Stimulated activated CD8-positive, alpha-beta memory T cell treated with anti-CD3 and anti-CD28 coated beads, Interleukin-15, amount 100 ng/mL, for 48 hours (primary cell): Measurements from ENCODE around the gene CDHR2.
"Not testable (repeated sequence)": the region's sequence is repeated elsewhere in the genome, so short reads cannot be mapped to it uniquely, and the experiment has no call there.

ENCODE experiments used
- DNase-seq, 2 donors: peaks; one replicate each; pipeline ENCODE4 v3.0.0-alpha.2; 2020; ENCODE audit warnings: low read depth in 2 of 2

Gene CDHR2

DNA sequence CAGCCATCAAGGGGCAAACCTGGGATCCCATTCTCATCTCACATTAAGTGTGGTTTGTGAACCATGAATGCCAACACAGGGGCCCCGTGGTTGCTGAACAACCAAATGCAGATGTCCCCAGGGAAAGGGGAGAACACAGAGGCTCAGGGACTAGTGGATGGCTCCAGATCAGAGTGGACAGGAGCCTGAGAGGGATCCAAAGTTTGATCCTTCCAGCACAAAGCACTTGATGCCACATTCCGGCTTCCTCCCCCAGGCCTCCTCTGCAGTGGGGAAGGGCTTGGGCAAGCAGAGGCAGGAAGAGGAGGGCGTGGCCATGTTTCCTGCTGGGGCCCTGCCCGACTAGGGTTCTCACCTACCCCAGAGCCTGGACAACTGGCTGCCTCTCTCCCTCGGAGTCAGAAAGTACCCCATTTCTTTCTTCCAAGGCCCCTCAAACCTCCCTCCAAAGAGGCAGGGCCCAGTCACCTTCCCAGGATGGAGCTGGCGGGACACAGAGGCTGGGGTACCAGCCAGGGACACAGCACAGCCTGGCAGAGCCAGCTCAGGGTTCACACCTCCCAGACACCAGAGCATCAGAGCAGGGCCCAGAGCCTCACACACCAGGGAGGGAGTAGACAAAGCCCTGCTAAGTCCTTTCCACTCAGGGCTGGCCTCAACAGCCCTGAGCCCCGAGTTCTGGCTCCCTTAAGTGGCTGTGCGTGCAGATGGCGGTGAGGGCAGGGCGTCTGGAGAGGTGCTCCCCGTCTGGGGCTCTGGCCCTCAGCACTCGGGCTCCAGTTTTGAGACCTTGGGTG, 7.6 kb upstream of the CDHR2 start:
- DNase-seq = no peak

- DNase-seq = no peak
These were observed 7.0 kb upstream of the CDHR2 start for GRCh38 chr5:176542135-176542595.

DNA sequence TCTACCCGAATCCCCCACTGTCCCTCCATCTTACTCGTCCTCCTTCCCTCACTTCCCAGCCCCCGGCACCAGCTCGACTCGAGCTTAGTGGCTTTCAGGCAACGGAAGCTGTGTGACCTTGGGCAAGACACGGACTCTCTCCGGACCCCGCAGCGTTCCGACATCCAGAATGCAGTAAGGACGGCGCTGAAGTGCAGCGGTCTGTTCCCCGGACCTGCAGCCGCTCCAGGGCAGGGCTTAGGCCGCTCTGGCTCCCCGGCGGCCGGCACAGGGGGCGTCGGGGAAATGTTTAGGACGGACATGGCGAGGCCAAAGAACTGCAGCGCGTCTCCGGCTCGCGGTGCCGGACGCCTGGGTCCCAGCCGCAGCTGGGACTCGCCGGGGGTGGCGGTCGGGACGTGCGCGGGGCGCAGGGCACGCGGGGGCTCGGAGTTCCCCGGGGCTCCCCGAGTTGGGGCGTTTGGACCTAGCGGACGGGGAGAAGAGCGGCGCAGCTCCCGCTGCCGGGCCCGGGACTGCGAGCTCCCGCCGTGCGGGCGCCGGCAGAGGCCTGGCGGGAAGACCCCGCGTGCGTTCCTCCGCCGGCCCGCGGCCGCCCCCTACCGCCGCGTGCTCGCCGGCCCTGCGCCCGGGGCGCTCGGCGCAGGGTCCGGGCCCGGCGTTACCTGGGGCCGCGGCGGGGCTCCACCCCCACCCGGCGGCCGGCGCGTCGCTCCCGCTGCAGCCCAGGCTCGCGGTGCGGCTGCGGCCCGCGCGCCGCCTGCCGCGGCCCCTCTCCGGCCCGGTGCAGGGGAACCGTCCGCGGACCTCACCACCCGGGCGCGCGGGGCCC, 6.3 kb upstream of the CDHR2 start:
- no peak for DNase-seq

DNA sequence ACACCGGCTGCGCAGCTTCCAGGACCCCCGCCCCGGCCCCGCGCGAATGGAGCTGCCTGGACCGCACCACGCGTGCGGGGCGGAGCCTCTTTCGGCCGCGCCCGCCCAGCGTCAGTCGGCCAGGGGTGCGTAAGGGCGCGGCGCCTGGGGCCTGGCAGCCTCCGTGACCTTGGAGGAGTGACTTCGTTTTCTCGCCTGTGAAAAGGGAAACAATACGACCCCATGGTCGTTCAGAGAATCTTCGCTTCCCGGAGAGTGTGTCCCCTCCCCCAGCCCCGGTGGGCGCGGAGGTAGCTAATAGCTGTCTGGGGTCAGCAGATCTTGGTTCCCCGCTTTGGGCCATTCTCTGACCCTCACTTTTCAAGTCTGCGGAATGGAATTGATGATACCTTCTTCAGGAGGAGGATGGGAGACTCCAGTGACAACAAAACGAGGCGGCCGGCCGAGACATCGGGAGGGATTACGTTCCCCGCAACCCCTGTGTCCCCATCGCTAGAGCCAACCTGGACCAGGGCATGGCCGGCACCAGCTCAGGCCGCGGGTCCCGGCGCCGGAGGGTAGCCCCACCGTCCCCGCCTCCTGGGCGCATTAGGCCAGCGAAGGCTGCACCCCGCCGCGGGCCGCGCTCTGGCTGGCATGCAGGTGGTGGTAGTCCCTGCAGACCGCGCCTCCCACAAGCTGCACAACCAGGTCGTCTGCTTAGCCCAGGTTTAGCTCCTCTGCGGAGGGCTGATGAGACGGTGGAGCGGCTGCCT, 5.5 kb upstream of the CDHR2 start:
- DNase-seq = peak; percentile 71 to 72

DNA sequence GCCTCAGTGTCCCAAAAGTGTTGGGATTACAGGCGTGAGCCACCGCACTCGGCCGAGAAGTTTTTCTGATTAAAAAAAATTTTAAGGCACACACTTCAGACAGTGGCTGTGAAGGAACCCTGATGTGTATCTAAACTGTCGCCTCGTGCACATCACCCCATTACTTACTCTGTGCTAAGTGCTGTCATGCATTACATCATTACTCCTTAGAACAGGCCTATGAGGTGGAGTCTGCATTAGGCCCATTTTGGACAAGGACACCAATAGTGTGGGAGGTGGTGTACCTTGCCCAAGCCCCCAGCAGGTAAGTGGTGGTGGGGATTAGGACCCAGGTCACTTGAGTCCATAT, 3.8 kb upstream of the CDHR2 start:
- no peak for DNase-seq

GRCh38 chr5:176545737-176546509, 3.2 kb upstream of the CDHR2 start:
- DNase-seq = no peak

GRCh38 chr5:176547802-176548201, 1.3 kb upstream of the CDHR2 start:
- no peak for DNase-seq

GRCh38 chr5:176549871-176550270, 729 bp downstream of the CDHR2 start:
- DNase-seq = no peak

DNA sequence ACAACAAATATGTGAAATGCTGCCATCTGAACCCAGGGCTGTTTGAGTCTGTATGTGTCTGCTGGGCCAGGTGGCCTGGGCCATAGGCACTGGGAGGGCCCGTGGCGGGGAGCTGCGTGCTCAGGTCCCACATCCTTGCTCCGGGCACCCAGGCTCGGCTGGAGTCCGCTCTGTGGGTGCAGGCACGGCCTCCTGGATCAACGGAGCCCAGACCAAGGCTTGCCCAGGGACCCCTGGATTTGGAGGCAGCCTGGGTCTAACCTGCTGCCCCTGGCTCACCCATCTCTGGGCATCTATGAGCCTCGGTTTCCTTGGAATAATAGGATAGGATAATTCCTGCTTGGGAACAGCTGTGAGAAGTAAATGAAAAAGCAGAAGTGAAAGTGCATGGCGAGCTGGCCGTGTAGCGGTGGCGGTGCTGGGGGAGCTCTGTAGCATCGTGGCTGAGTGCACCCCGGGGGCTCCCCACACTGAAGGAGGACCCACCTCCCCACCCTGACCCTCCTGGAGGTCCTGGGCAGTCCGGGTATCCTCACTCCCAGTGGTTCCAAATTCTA, 1.2 kb downstream of the CDHR2 start:
- DNase-seq = no peak

GRCh38 chr5:176550937-176551336, 1.8 kb downstream of the CDHR2 start:
- not testable (repeated sequence) for DNase-seq

- DNase-seq = no peak
These were observed 3.3 kb downstream of the CDHR2 start for GRCh38 chr5:176552332-176552869.

GRCh38 chr5:176553260-176554085, 4.3 kb downstream of the CDHR2 start:
- no peak for DNase-seq

- DNase-seq = no peak
These were observed 8.7 kb downstream of the CDHR2 start for GRCh38 chr5:176557846-176558245.

DNA sequence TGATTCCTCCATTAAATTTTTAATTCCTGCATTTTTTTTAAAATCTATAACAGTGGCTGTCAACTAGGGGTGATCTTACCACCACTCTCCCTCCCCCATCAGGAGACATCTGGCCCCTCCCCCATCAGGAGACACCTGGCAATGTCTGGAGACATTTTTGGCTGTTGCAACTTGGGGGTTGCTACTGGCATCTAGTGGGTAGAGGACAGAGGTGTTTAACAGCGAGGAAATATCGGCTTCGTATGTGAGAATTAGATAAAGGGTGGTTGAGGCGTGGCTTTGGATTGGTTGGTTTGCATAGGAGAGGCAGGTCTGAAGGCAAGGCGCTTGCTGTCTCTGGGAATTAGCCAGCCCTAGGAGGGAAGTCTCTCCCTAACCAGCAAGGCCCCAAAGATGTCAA, 10.5 kb downstream of the CDHR2 start:
- DNase-seq = no peak

DNA sequence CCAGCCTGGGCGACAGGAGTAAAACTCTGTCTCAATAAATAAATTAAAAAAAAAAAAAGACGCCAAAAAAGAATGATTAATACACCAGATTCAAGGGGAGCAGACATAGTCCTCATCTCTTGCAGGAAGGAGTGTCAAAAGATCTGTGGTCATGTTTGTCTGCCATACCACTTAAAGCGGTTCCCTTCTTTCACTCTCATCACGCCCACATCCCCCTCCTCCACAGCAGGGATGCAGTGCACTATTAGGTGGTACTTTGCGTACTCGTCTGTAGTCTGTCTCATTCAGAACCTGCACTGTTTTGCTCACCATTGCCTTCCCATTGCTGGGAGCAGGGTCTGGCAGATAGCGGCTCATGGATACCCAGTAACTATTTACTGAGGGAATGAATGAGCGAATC, 11.2 kb downstream of the CDHR2 start:
- DNase-seq = no peak

- DNase-seq = no peak
These were observed 12.1 kb downstream of the CDHR2 start for GRCh38 chr5:176561259-176561658.

- DNase-seq = no peak
These were observed 13.0 kb downstream of the CDHR2 start for GRCh38 chr5:176562189-176562588.

GRCh38 chr5:176564002-176564401, 14.9 kb downstream of the CDHR2 start:
- no peak for DNase-seq

GRCh38 chr5:176565760-176566288, 16.7 kb downstream of the CDHR2 start:
- no peak for DNase-seq

GRCh38 chr5:176568657-176569056, 19.5 kb downstream of the CDHR2 start:
- no peak for DNase-seq
